Hair follicular keratinocyte (primary cell): ENCODE results near the gene ALDH3B1. TPM values are rescaled to one million over a fixed set of nuclear protein-coding genes. Genes with fewer than 3 reads are reported as not detected.

Experiments
- total RNA-seq: library from RNA; depleted of rRNA; stranded (reverse); fragments of >200 nt; gene quantifications from 2 replicates; pipeline ENCODE4 v1.2.3, GENCODE V29; 2015

Gene ALDH3B1, protein sequence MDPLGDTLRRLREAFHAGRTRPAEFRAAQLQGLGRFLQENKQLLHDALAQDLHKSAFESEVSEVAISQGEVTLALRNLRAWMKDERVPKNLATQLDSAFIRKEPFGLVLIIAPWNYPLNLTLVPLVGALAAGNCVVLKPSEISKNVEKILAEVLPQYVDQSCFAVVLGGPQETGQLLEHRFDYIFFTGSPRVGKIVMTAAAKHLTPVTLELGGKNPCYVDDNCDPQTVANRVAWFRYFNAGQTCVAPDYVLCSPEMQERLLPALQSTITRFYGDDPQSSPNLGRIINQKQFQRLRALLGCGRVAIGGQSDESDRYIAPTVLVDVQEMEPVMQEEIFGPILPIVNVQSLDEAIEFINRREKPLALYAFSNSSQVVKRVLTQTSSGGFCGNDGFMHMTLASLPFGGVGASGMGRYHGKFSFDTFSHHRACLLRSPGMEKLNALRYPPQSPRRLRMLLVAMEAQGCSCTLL
- total RNA-seq = 0.31 and 0.61 TPM in 2 replicates

GRCh38 chr11:68010090-68011041, at the start of gene ALDH3B1:
Gene ALDH3B1 (plus strand): TSS chr11:68010327. CDS start chr11:68015298, 4,971 bp downstream.

DNA sequence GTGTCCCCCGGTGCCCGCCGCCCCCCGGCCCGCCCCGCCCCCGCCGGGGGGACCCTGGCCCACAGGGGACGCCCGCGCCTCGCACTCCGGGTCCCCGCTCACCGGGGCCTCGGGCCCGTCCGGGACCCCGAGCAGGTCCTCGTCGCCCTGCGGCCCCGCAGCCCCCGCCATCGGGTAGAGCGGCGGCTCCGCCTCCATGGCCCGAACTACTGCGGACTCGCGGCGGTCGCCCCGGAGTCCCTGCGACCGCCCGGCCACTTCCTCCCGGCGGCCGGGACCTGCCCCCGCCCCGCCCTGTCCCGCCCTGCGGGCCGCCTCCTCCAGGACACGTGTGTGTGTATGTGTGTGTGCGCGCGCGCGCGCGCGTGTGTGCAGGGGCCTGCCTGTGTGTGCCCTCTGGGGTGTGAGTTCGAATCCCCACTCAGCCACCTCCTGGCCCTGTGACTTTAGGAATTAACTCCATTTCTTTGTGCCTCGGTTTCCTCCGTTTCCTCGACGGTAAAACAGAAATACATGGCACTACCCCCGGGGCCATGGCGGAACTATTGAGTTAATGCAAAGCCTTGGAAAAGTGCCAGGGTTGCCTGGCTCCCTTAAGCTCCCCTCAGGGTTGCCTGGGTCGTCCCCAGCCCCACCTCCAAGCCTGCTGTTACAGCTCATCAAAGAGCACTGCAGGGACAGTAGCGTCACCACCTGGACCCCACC, 6.1 kb upstream of the ALDH3B1 start, which contains the start of gene UNC93B1:
TSS of gene UNC93B1 (minus strand) at position 252 of the 705 bp plus-strand sequence. CDS start at position 198, 54 bp downstream.

GRCh38 chr11:68030318-68031143, 20.4 kb downstream of the ALDH3B1 start, which contains the start of gene NDUFS8:
Gene NDUFS8 (plus strand): TSS chr11:68030681. CDS start chr11:68032152, 1,471 bp downstream.

DNA sequence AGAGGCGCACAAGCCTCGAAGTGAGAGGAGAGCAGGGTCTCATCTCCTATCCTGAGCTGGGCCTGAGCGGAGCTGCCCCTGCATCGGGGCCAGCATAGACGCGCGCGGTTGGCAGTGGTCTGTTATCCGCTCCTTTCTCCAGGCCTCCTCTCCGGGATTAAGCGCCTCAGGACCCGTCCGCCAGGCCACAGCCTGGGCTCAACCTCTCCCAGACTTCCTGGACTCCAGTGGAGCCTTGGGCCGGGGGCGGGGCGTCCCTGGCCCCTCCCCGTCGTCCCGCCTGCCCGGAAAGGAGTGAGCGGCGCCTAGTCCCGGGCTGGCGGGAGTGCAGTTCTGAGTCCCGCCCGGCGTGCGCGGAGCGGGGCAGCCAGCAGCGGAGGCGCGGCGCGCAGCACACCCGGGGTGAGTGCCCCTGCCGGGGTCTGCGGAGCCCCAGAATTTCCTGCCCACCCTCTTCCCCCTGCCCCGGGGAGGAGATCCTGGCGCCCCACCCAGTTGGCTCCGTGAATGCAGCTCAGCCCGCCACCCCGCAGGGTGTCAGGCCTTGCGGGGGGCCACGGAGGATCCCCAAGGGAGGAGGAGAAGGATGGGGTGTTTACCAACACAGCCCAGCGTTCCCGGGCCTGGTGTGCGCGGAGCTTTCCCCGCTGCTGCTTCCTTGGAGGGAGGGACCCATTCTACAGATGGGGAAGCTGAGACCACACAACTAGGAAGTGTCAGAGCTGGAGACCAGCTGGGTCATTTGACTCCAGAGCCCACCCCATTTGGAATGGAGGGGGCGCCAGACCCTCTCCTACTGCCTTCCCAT, 28.8 kb downstream of the ALDH3B1 start, which contains the start of gene TCIRG1:
TSS of gene TCIRG1 (plus strand) at position 308 of the 808 bp plus-strand sequence. CDS start 2,247 bp downstream, outside the sequence.

Other genes starting within 250 kb of the ALDH3B1 start
- 10.2 and 15.9 TPM in 2 replicates for gene UNC93B1, start 6.2 kb upstream of the ALDH3B1 start, total RNA-seq
- 235 and 242 TPM in 2 replicates for gene NDUFS8, start 20.4 kb downstream of the ALDH3B1 start, total RNA-seq
- gene TCIRG1, start 28.7 kb downstream of the ALDH3B1 start, total RNA-seq = 51.0 and 76.7 TPM in 2 replicates
- 3.4 and 3.8 TPM in 2 replicates for gene CHKA, start 111.1 kb downstream of the ALDH3B1 start, total RNA-seq
- 12.5 and 14.6 TPM in 2 replicates for gene KMT5B, start 203.0 kb downstream of the ALDH3B1 start, total RNA-seq